K562 (cell line): Measurements from ENCODE around the gene CDYL. TPM values are rescaled to one million over a fixed set of nuclear protein-coding genes. Genes with fewer than 3 reads are reported as not detected.

Experiments used
- ARID3B ChIP-seq: fragments of 250-450 bp; sonication (Bioruptor Pico); IDR thresholded peaks from 2 replicates; pipeline ENCODE4 v1.4.0; 2020; ENCODE audit warnings: borderline replicate concordance
- FOXK2 ChIP-seq, 2 experiments: fragments of 450-650 bp; IDR thresholded peaks in 1 of 2; conservative IDR thresholded peaks in 1 of 2; 2 replicates each; pipeline ENCODE4 v1.6.1; 2016; ENCODE audit warnings: low read depth in 2 of 2, mild to moderate bottlenecking in 1 of 2
- HDAC1 ChIP-seq, 2 experiments: fragments of 450-650 bp; IDR thresholded peaks; 2 replicates each; pipeline ENCODE4 v1.6.1; 2016 to 2017; ENCODE audit warnings: inconsistent platforms in 1 of 2, mild to moderate bottlenecking in 1 of 2, moderate library complexity in 1 of 2
- HDAC2 ChIP-seq: fragments of 450-650 bp; IDR thresholded peaks from 2 replicates; pipeline ENCODE4 v1.6.1; 2016; ENCODE audit warnings: mild to moderate bottlenecking
- IRF1 ChIP-seq: sonication (generic); formaldehyde crosslinking; IDR thresholded peaks from 2 replicates; pipeline ENCODE4 v1.8.0; 2022; ENCODE audit warnings: missing genetic modification reagents, mild to moderate bottlenecking, borderline replicate concordance
- IRF9 ChIP-seq: fragments of 450-650 bp; IDR thresholded peaks from 2 replicates; pipeline ENCODE4 v1.6.1; 2016; ENCODE audit warnings: missing biosample characterization, missing genetic modification characterization
- KDM1A ChIP-seq, 2 experiments: fragments of 450-650 bp; IDR thresholded peaks; 2 replicates each; pipeline ENCODE4 v1.6.1; 2016; ENCODE audit warnings: mild to moderate bottlenecking in 2 of 2
- MEF2A ChIP-seq: IDR thresholded peaks from 2 replicates; pipeline ENCODE4 v1.6.1; 2011; ENCODE audit warnings: low read depth, mild to moderate bottlenecking, low read length, moderate library complexity; ENCODE audit not compliant: control insufficient read depth
- MLLT1 ChIP-seq, 2 experiments: fragments of 450-650 bp; IDR thresholded peaks; 2 replicates each; pipeline ENCODE4 v1.6.1; 2016
- MYC ChIP-seq, 2 experiments: fragments of 250-450 bp in 1 of 2; sonication (Bioruptor Pico) in 1 of 2; IDR thresholded peaks; 2 replicates each; pipeline versions ENCODE4 v1.5.1 to v1.6.1; 2012 to 2021; ENCODE audit warnings: low read depth in 2 of 2, borderline replicate concordance in 1 of 2, improper control_type of control experiment in 1 of 2, low read length in 1 of 2, mild to moderate bottlenecking in 1 of 2, moderate library complexity in 1 of 2
- NFIC ChIP-seq: fragments of 450-650 bp; IDR thresholded peaks from 2 replicates; pipeline ENCODE4 v1.6.1; 2017; ENCODE audit warnings: mild to moderate bottlenecking, inconsistent platforms
- NRF1 ChIP-seq, 2 experiments: fragments of 450-650 bp; IDR thresholded peaks in 1 of 2; conservative IDR thresholded peaks in 1 of 2; 2 replicates each; pipeline ENCODE4 v1.6.1; 2014; ENCODE audit warnings: mild to moderate bottlenecking in 2 of 2
- PRDM10 ChIP-seq: fragments of 450-650 bp; IDR thresholded peaks from 2 replicates; pipeline ENCODE4 v1.6.1; 2018; ENCODE audit not compliant: partially characterized antibody
- RCOR1 ChIP-seq, 2 experiments: IDR thresholded peaks; 2 replicates each; pipeline ENCODE4 v1.6.1; 2012; ENCODE audit warnings: low read depth in 2 of 2, low read length in 2 of 2, borderline replicate concordance in 1 of 2, improper control_type of control experiment in 1 of 2
- SMARCA4 ChIP-seq: fragments of 450-650 bp; IDR thresholded peaks from 2 replicates; pipeline ENCODE4 v1.6.1; 2016
- ZNF316 ChIP-seq: fragments of 450-650 bp; IDR thresholded peaks from 2 replicates; pipeline ENCODE4 v1.6.1; 2016
- ZNF324 ChIP-seq: fragments of 250-450 bp; sonication (Bioruptor Pico); IDR thresholded peaks from 2 replicates; pipeline ENCODE4 v1.4.0; 2020; ENCODE audit warnings: mild to moderate bottlenecking
- ZNF717 ChIP-seq: fragments of 250-450 bp; sonication (Bioruptor Pico); IDR thresholded peaks from 2 replicates; pipeline ENCODE4 v1.5.0; 2021
- polyA plus RNA-seq, 8 experiments: library from polyadenylated mRNA; depleted of rRNA in 4 of 8; stranded (reverse) in 5 of 8; unstranded in 3 of 8; fragments of >200 nt; fragmentation: Nextera tagmentation in 2 of 8; fragmentation: Illumina TruSeq in 1 of 8; extraction: Ambion mirVana in 2 of 8; extraction: Trizol in 1 of 8; gene quantifications; 2 replicates each; pipeline versions ENCODE4 v1.2.1 to v1.2.3, GENCODE V29; 2011 to 2014; ENCODE audit warnings: inconsistent platforms in 1 of 8, missing spikeins in 1 of 8
- total RNA-seq, 7 experiments: library from RNA; depleted of rRNA in 6 of 7; stranded (reverse); fragments of >200 nt in 6 of 7; fragmentation: Illumina TruSeq in 2 of 7; extraction: Trizol in 2 of 7; gene quantifications; 2 replicates each; pipeline versions ENCODE4 v1.2.1 to v1.2.3, GENCODE V29; 2011 to 2021; ENCODE audit warnings: low replicate concordance in 1 of 7

The CDYL gene
- total and polyA plus RNA-seq, 9 of the 15 experiments (the other 6 are each of a cell fraction or from before 2014, with no cell fraction given): 8.1 to 45.8 (median 40.8) TPM

GRCh38 chr6:4732691-4733315, 43.4 kb upstream of the CDYL start (continued):
- TF ChIP-seq IRF1 (no peak), NRF1 (conservative IDR thresholded peaks at IDR 0.05 in 1 of 2, IDR thresholded peaks at IDR 0.05 in 1 of 2) (peak; percentile 44 to 62), KDM1A (IDR thresholded peaks at IDR 0.05) (peak in 1 of 2 experiments; percentile 30; a peak in 2 of 4 replicates), MEF2A (no peak), MYC (IDR thresholded peaks at IDR 0.05; ENCODE audit: low read depth, low read length) (peak; percentile 58), MYC (CRISPR knock-in tag; IDR thresholded peaks at IDR 0.05; ENCODE audit: borderline replicate concordance, low read depth) (no peak), ZNF316 (peak; percentile 49), RCOR1 (IDR thresholded peaks at IDR 0.05; ENCODE audit: borderline replicate concordance in 1 of 2, low read depth in 2 of 2, low read length in 2 of 2) (peak in 1 of 2 experiments; percentile 61; a peak in 1 of 4 replicates), ARID3B (CRISPR knock-in tag) (no peak), SMARCA4 (peak; percentile 48), MLLT1 (IDR thresholded peaks at IDR 0.05) (peak; percentile 49 to 50; a peak in 2 of 4 replicates), PRDM10 (peak; percentile 5), ZNF717 (CRISPR knock-in tag) (no peak), ZNF324 (no peak), HDAC2 (peak; percentile 73), IRF9 (tag) (no peak), NFIC (peak; percentile 94), FOXK2 (conservative IDR thresholded peaks at IDR 0.05 in 1 of 2, IDR thresholded peaks at IDR 0.05 in 1 of 2; ENCODE audit: low read depth in 2 of 2) (peak; percentile 29 to 56; a peak in 1 of 4 replicates), HDAC1 (IDR thresholded peaks at IDR 0.05) (0 out of 4 replicates have a peak, but pooled peaks of 1 of the 2 experiments have one; percentile 41)
